ENCODE data around the gene PGAP3. TPM values are rescaled to one million over a fixed set of nuclear protein-coding genes. Genes with fewer than 3 reads are reported as not detected.

Gene PGAP3
- total RNA-seq, 1 donor, result 10.9 TPM

- peaks cover 4% of the 10 kb centered on the region for H3K36me3 ChIP-seq (ENCODE audit: insufficient read depth, low read length)
- peak; percentile 65 for DNase-seq (ENCODE audit: insufficient read length, low spot score, missing footprints)
- H4K20me1 ChIP-seq (ENCODE audit: insufficient read depth, low read length), result peaks cover 10% of the 10 kb centered on the region
- H3K27me3 ChIP-seq (ENCODE audit: insufficient read depth, low read length), result peaks cover 4% of the 10 kb centered on the region
- H3K4me2 ChIP-seq (ENCODE audit: insufficient read depth, low read length), result no peak overlapping the region
- H3K4me3 ChIP-seq (ENCODE audit: insufficient read depth, low read length), result no peak overlapping the region
- no peaks in the 10 kb centered on the region for H3K4me1 ChIP-seq (ENCODE audit: insufficient read depth, low read length)
- no peaks in the 10 kb centered on the region for H3K79me2 ChIP-seq (ENCODE audit: insufficient read depth, low read length)
- no peak overlapping the region for H3K27ac ChIP-seq (ENCODE audit: low read depth, low read length)
- H2AFZ ChIP-seq (ENCODE audit: low read length), result no peak overlapping the region
- no peak for TF ChIP-seq CTCF (IDR thresholded peaks at IDR 0.05; ENCODE audit: extremely low read depth, low read depth, low read length)
- H3K9me3 ChIP-seq (ENCODE audit: low read depth, low read length), result no peaks in the 10 kb centered on the region
Measured at GRCh38 chr17:39660011-39660360, 27.9 kb downstream of the PGAP3 start.

DNA sequence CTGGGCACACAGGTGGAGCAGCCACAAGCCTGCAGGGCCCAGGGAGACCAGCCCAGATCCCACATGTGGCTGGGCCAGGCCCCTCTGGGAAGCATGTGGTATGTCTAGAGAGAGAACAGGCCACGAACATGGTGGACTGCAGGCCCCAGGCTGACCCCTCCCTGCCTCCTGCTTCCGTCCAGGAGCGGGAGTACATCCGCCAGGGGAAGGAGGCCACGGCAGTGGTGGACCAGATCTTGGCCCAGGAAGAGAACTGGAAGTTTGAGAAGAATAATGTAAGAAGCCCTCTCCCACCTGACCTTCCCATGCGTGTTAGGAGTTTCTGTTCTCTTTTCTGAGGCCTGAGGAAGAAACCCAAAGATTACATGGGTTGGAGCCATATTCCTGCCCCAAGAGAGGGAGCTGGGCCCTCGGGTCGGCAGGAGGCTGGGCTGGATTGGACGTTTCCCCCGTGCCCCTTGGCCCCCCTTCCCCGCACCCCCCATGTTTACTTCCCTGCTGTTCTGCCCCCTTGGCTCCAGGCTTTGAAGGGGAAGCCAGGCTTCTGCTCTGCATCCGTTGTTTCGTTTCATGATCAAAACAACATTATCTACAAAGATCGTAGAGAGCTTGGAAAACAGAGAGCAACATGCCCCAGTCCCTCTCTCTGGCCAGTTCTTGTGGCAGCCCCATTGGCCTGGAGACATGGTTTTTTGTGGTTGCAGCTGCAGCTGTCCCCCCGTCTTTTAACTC lies 28.4 kb downstream of the PGAP3 start:
- Histone ChIP-seq H3K27me3 (ENCODE audit: insufficient read depth, low read length) (no peaks in the 10 kb centered on the region), H3K36me3 (ENCODE audit: insufficient read depth, low read length) (peaks cover 4% of the 10 kb centered on the region), H2AFZ (ENCODE audit: low read length) (no peak overlapping the region), H3K9me3 (ENCODE audit: low read depth, low read length) (no peaks in the 10 kb centered on the region), H3K27ac (ENCODE audit: low read depth, low read length) (no peak overlapping the region), H3K4me2 (ENCODE audit: insufficient read depth, low read length) (no peak overlapping the region), H3K4me1 (ENCODE audit: insufficient read depth, low read length) (no peaks in the 10 kb centered on the region), H3K79me2 (ENCODE audit: insufficient read depth, low read length) (no peaks in the 10 kb centered on the region), H3K4me3 (ENCODE audit: insufficient read depth, low read length) (no peak overlapping the region), H4K20me1 (ENCODE audit: insufficient read depth, low read length) (peaks cover 14% of the 10 kb centered on the region)
- TF ChIP-seq CTCF (IDR thresholded peaks at IDR 0.05; ENCODE audit: extremely low read depth, low read depth, low read length), result no peak
- DNase-seq (ENCODE audit: insufficient read length, low spot score, missing footprints), result peak; percentile 63

- Histone ChIP-seq H3K4me2 (ENCODE audit: insufficient read depth, low read length) (no peak overlapping the region), H3K27me3 (ENCODE audit: insufficient read depth, low read length) (no peaks in the 10 kb centered on the region), H3K27ac (ENCODE audit: low read depth, low read length) (no peak overlapping the region), H4K20me1 (ENCODE audit: insufficient read depth, low read length) (peaks cover 20% of the 10 kb centered on the region), H3K4me1 (ENCODE audit: insufficient read depth, low read length) (no peaks in the 10 kb centered on the region), H3K4me3 (ENCODE audit: insufficient read depth, low read length) (no peak overlapping the region), H3K79me2 (ENCODE audit: insufficient read depth, low read length) (no peaks in the 10 kb centered on the region), H3K9me3 (ENCODE audit: low read depth, low read length) (no peaks in the 10 kb centered on the region), H3K36me3 (ENCODE audit: insufficient read depth, low read length) (peaks cover 4% of the 10 kb centered on the region), H2AFZ (ENCODE audit: low read length) (no peak overlapping the region)
- no peak for DNase-seq (ENCODE audit: insufficient read length, low spot score, missing footprints)
- TF ChIP-seq CTCF (IDR thresholded peaks at IDR 0.05; ENCODE audit: extremely low read depth, low read depth, low read length), result no peak
Measured at GRCh38 chr17:39658760-39659159, 29.1 kb downstream of the PGAP3 start.

- H3K9me3 ChIP-seq (ENCODE audit: low read depth, low read length), result no peaks in the 10 kb centered on the region
- H3K79me2 ChIP-seq (ENCODE audit: insufficient read depth, low read length), result peaks cover 3% of the 10 kb centered on the region
- no peaks in the 10 kb centered on the region for H3K4me1 ChIP-seq (ENCODE audit: insufficient read depth, low read length)
- H3K36me3 ChIP-seq (ENCODE audit: insufficient read depth, low read length), result peaks cover 4% of the 10 kb centered on the region
- no peaks in the 10 kb centered on the region for H3K27me3 ChIP-seq (ENCODE audit: insufficient read depth, low read length)
- no peak for TF ChIP-seq CTCF (IDR thresholded peaks at IDR 0.05; ENCODE audit: extremely low read depth, low read depth, low read length)
- H3K4me2 ChIP-seq (ENCODE audit: insufficient read depth, low read length), result no peak overlapping the region
- H3K27ac ChIP-seq (ENCODE audit: low read depth, low read length), result no peak overlapping the region
- no peak for DNase-seq (ENCODE audit: insufficient read length, low spot score, missing footprints)
- no peak overlapping the region for H3K4me3 ChIP-seq (ENCODE audit: insufficient read depth, low read length)
- H2AFZ ChIP-seq (ENCODE audit: low read length), result no peak overlapping the region
- H4K20me1 ChIP-seq (ENCODE audit: insufficient read depth, low read length), result peaks cover 22% of the 10 kb centered on the region
Measured at GRCh38 chr17:39658346-39658745, 29.5 kb downstream of the PGAP3 start.

Data from osteoblast (primary cell).